ENCODE data around the gene DHX9. TPM values are rescaled to one million over a fixed set of nuclear protein-coding genes. Genes with fewer than 3 reads are reported as not detected.

DHX9 gene
- total RNA-seq, 1 donor from 2014 or later = 266 TPM

DNA sequence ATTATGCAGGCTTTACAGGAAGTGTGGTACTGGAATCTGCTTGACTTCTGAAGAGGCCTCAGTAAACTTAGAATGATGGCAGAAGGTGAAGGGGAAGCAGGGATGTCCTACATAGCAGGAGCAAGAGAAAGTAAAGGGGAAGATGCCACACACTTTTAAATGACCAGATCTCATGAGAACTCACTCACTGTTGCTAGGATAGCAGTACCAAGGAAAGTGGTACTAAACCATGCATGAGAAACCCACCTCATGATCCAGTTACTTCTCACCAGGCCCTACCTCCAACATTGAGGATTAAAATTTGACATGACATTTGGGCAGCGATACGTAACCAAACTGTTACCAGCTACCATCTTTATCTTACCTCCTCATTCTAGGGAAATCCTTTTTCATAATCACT lies 9.6 kb downstream of the DHX9 start:
- ChIA-PET CTCF (no interaction called here), POLR2A (no interaction called here)
- Mint-ChIP-seq H3K4me3 (no peak overlapping the region), H3K36me3 (ENCODE audit: low read depth) (peaks cover 93% of the 10 kb centered on the region), H3K9me3 (no peaks in the 10 kb centered on the region), H3K27me3 (no peaks in the 10 kb centered on the region), H3K4me1 (peaks cover 24% of the 10 kb centered on the region), H3K27ac (no peak overlapping the region)
- no peak for DNase-seq
- no peak for ATAC-seq (ENCODE audit: low read depth)
- intact Hi-C loops (cut with micrococcal nuclease) = loop anchor here (2.0 kb wide), 1 partner anchor 16 kb away; no protein-coding TSS in a partner anchor
- TF ChIP-seq, protein P1, sequence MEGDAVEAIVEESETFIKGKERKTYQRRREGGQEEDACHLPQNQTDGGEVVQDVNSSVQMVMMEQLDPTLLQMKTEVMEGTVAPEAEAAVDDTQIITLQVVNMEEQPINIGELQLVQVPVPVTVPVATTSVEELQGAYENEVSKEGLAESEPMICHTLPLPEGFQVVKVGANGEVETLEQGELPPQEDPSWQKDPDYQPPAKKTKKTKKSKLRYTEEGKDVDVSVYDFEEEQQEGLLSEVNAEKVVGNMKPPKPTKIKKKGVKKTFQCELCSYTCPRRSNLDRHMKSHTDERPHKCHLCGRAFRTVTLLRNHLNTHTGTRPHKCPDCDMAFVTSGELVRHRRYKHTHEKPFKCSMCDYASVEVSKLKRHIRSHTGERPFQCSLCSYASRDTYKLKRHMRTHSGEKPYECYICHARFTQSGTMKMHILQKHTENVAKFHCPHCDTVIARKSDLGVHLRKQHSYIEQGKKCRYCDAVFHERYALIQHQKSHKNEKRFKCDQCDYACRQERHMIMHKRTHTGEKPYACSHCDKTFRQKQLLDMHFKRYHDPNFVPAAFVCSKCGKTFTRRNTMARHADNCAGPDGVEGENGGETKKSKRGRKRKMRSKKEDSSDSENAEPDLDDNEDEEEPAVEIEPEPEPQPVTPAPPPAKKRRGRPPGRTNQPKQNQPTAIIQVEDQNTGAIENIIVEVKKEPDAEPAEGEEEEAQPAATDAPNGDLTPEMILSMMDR (IDR thresholded peaks at IDR 0.05) = no peak

DNA sequence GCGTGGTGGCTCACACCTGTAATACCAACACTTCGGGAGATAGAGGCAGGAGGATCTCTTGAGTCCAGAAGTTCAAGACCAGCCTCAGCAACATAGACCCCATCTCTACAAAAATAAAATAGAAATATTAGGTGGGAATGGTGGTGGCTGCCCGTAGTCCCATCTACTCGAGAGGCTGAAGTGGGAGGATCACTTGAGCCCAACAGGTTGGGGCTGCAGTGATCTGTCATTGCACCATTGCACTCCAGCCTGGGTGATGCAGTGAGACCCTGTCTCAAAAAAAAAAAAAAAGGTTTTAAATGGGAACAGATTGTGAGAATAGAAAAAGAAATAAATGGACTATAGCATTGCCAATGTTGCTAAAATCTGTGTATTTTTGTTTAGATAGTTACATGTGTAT lies 11.2 kb downstream of the DHX9 start:
- DNase-seq (no peak), ATAC-seq (ENCODE audit: low read depth) (no peak)
- TF ChIP-seq, protein P1 (IDR thresholded peaks at IDR 0.05) = no peak
- Mint-ChIP-seq H3K4me3 (no peak overlapping the region), H3K36me3 (ENCODE audit: low read depth) (peaks cover 94% of the 10 kb centered on the region), H3K9me3 (no peaks in the 10 kb centered on the region), H3K27me3 (no peaks in the 10 kb centered on the region), H3K27ac (no peak overlapping the region), H3K4me1 (peaks cover 18% of the 10 kb centered on the region)
- ChIA-PET CTCF (no interaction called here), POLR2A (no interaction called here)
- intact Hi-C loops (cut with micrococcal nuclease) = no loop called here

DNA sequence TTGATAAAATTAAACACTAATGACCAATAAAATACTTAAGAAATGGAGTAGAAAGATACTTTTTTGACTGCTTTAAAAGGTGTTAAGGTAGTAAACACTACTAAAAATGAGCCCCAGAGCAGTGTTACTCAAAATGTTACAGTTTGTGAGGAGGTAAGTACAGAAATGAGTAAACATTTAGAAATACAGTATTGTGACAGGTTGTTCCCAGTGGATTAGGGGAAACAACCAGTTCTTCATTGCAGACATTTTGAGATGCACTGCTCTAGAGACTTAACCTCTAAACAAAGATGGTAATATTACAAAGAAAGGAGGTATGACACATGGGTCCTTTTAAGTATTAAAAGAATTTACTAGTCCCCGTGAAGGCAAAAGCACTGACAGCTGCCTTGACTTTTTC lies 12.7 kb downstream of the DHX9 start:
- peaks cover 92% of the 10 kb centered on the region for H3K36me3 Mint-ChIP-seq (ENCODE audit: low read depth)
- no peak overlapping the region for H3K4me3 Mint-ChIP-seq
- no peaks in the 10 kb centered on the region for H3K9me3 Mint-ChIP-seq
- H3K4me1 Mint-ChIP-seq = peaks cover 14% of the 10 kb centered on the region
- ChIA-PET CTCF (no interaction called here), POLR2A (no interaction called here)
- DNase-seq (no peak), ATAC-seq (ENCODE audit: low read depth) (no peak)
- intact Hi-C loops (cut with micrococcal nuclease) = no loop called here
- no peaks in the 10 kb centered on the region for H3K27me3 Mint-ChIP-seq
- TF ChIP-seq, protein P1 (IDR thresholded peaks at IDR 0.05) = no peak
- H3K27ac Mint-ChIP-seq = no peak overlapping the region

DNA sequence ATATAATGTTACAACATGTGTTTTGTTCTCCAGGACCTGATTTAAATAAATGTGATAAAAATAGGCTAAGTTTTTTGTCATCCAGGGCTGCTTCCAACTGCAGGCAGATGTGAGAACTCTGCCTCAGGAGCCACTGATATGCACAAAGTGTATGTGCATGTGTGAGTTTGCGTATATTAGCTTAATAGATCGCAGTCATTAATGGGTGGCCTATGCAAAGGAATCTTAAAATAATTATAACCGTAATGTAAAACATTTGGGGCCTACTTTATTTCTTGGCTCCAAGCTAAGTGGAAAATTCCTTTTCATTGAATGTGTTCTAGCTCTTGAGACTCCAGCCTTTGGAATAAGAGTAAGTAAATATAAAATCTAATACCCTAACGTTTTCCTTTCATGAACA lies 16.8 kb downstream of the DHX9 start:
- H3K36me3 Mint-ChIP-seq (ENCODE audit: low read depth) = peaks cover 92% of the 10 kb centered on the region

DNA sequence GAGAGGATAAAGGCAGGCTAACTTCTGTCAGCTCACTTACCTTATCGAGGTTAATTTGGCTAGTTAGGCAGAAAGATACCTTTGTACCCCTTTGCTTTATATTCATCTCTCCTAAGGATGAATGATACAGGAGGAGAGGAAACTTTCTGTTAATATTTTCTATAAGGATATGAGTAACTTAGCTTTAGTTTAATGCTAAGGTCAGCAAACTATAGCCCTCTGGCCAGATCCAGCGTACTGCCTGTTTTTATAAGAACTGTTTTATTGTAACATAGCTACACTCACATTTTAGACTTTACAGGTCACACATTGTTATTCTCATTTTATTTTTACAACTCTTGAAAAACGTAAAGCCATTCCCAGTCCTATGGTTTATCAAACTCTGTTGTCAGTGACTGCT lies 18.1 kb downstream of the DHX9 start:
- Mint-ChIP-seq H3K27ac (no peak overlapping the region), H3K4me1 (no peaks in the 10 kb centered on the region), H3K4me3 (no peak overlapping the region), H3K36me3 (ENCODE audit: low read depth) (peaks cover 93% of the 10 kb centered on the region), H3K9me3 (no peaks in the 10 kb centered on the region), H3K27me3 (no peaks in the 10 kb centered on the region)
- ChIA-PET POLR2A (no interaction called here), CTCF (no interaction called here)
- DNase-seq = no peak
- TF ChIP-seq, protein P1 (IDR thresholded peaks at IDR 0.05) = no peak
- intact Hi-C loops (cut with micrococcal nuclease) = no loop called here
- ATAC-seq (ENCODE audit: low read depth) = no peak

More for the DNA sequence above, 16.8 kb downstream of the DHX9 start:
- Mint-ChIP-seq H3K4me3 (no peak overlapping the region), H3K27me3 (no peaks in the 10 kb centered on the region), H3K27ac (no peak overlapping the region), H3K9me3 (no peaks in the 10 kb centered on the region), H3K4me1 (no peaks in the 10 kb centered on the region)
- CTCF ChIA-PET = no interaction called here
- POLR2A ChIA-PET = interaction anchor here (0.5 kb wide), 1 partner anchor 16 kb away, joined by 7 read pairs; no protein-coding TSS in a partner anchor
- ATAC-seq (ENCODE audit: low read depth) = no peak
- no peak for DNase-seq
- TF ChIP-seq, protein P1 (IDR thresholded peaks at IDR 0.05) = no peak
- intact Hi-C loops (cut with micrococcal nuclease) = no loop called here
